Keratinocyte (primary cell): Measurements from ENCODE around the gene LFNG. TPM values are rescaled to one million over a fixed set of nuclear protein-coding genes. Genes with fewer than 3 reads are reported as not detected.

Source experiments
- DNase-seq: peaks from one replicate; pipeline ENCODE4 v3.0.0-alpha.2; 2011; ENCODE audit warnings: low read depth, missing footprints, low spot score
- FAIRE-seq: peaks from 2 replicates; lab custom pipeline; 2011; peaks lifted over from hg19 to GRCh38; lab: Jason Lieb, UNC
- H2AFZ ChIP-seq: 2 replicates; pipeline ENCODE4 v1.6.0; 2012; ENCODE audit warnings: low read length, control low read depth, inconsistent platforms; ENCODE audit not compliant: control insufficient read depth
- H3K27ac ChIP-seq: 2 replicates; pipeline ENCODE4 v1.5.1; 2011; ENCODE audit warnings: low read length; ENCODE audit not compliant: control insufficient read depth, insufficient read depth
- H3K27me3 ChIP-seq: 3 replicates; pipeline ENCODE4 v1.6.0; 2011; ENCODE audit warnings: low read length; ENCODE audit not compliant: control insufficient read depth, insufficient read depth; ENCODE audit errors: extremely low read depth
- H3K36me3 ChIP-seq, 2 experiments: 2 replicates in 1 of 2; 3 replicates in 1 of 2; pipeline ENCODE4 v1.5.1; 2011; ENCODE audit warnings: low read length in 2 of 2, mild to moderate bottlenecking in 1 of 2; ENCODE audit not compliant: control insufficient read depth in 2 of 2, insufficient read depth in 2 of 2; ENCODE audit errors: extremely low read depth in 1 of 2
- H3K4me1 ChIP-seq: 3 replicates; pipeline ENCODE4 v1.5.1; 2011; ENCODE audit warnings: low read length; ENCODE audit not compliant: control insufficient read depth, insufficient read depth; ENCODE audit errors: extremely low read depth
- H3K4me2 ChIP-seq: 3 replicates; pipeline ENCODE4 v1.6.0; 2011; ENCODE audit warnings: low read depth, low read length; ENCODE audit not compliant: control insufficient read depth, insufficient read depth; ENCODE audit errors: extremely low read depth
- H3K4me3 ChIP-seq, 3 experiments: fragments of 200-600 bp in 1 of 3; sonication (generic) in 1 of 3; 2 replicates in 2 of 3; 3 replicates in 1 of 3; pipeline ENCODE4 v1.5.1; 2011 to 2016; ENCODE audit warnings: low read length in 3 of 3, mild to moderate bottlenecking in 3 of 3, control low read depth in 2 of 3, inconsistent platforms in 1 of 3, low read depth in 1 of 3, mixed read lengths in 1 of 3, mixed run types in 1 of 3, moderate library complexity in 1 of 3; ENCODE audit not compliant: control insufficient read depth in 2 of 3, insufficient read depth in 2 of 3; ENCODE audit errors: extremely low read depth in 1 of 3
- H3K79me2 ChIP-seq: 2 replicates; pipeline ENCODE4 v1.6.0; 2012; ENCODE audit warnings: low read length; ENCODE audit not compliant: control insufficient read depth, insufficient read depth
- H3K9ac ChIP-seq: 3 replicates; pipeline ENCODE4 v1.6.0; 2011; ENCODE audit warnings: low read length; ENCODE audit not compliant: control insufficient read depth, insufficient read depth; ENCODE audit errors: extremely low read depth
- H3K9me1 ChIP-seq: 3 replicates; pipeline ENCODE4 v1.6.0; 2011; ENCODE audit warnings: low read length; ENCODE audit not compliant: control insufficient read depth, insufficient read depth; ENCODE audit errors: extremely low read depth
- H3K9me3 ChIP-seq: 2 replicates; pipeline ENCODE4 v1.5.1; 2012; ENCODE audit warnings: low read depth, low read length; ENCODE audit not compliant: control insufficient read depth
- H4K20me1 ChIP-seq: 3 replicates; pipeline ENCODE4 v1.6.0; 2011; ENCODE audit warnings: low read length; ENCODE audit not compliant: control insufficient read depth, insufficient read depth; ENCODE audit errors: extremely low read depth
- CTCF ChIP-seq, 3 experiments: IDR thresholded peaks in 1 of 3; conservative IDR thresholded peaks in 1 of 3; optimal IDR thresholded peaks in 1 of 3; 2 replicates in 2 of 3; 3 replicates in 1 of 3; pipeline versions ENCODE3 to v1.5.1; 2011; ENCODE audit warnings: low read length in 3 of 3, mild to moderate bottlenecking in 3 of 3, moderate library complexity in 2 of 3, control low read depth in 1 of 3, inconsistent platforms in 1 of 3; ENCODE audit not compliant: insufficient read depth in 2 of 3; ENCODE audit errors: extremely low read depth in 1 of 3
- EZH2 ChIP-seq: IDR thresholded peaks from one replicate; pipeline ENCODE4 v1.6.1; 2012; ENCODE audit warnings: inconsistent platforms, mild to moderate bottlenecking, low read length, moderate library complexity
- dilution Hi-C: fragments of 300-500 bp; cut with MboI; formaldehyde crosslinking; loops from one replicate; pipeline ENCODE4 v1.7.0; 2020; ENCODE audit warnings: low sequenced_read_pairs; ENCODE audit not compliant: extremely low pct_ligation_motif_present
- polyA plus RNA-seq, 5 experiments: library from polyadenylated mRNA; depleted of rRNA in 3 of 5; stranded (reverse) in 3 of 5; stranded (forward) in 1 of 5; unstranded in 1 of 5; fragments of >200 nt; gene quantifications; 1 replicate in 1 of 5; 2 replicates in 3 of 5; 3 replicates in 1 of 5; pipeline versions ENCODE4 v1.2.1 to v1.2.3, GENCODE V29; 2011 to 2012; ENCODE audit warnings: missing spikeins in 2 of 5, low read depth in 1 of 5, low replicate concordance in 1 of 5

LFNG gene
- polyA plus RNA-seq, 1 donor (not counting 4 experiments of a cell fraction or from before 2014, with no cell fraction given): 17.7 TPM

- Histone ChIP-seq H3K27me3 (peaks cover 27% of the 10 kb centered on the region), H3K9ac (no peak overlapping the region), H3K27ac (no peak overlapping the region), H3K9me1 (no peaks in the 10 kb centered on the region), H3K4me1 (no peaks in the 10 kb centered on the region), H4K20me1 (no peaks in the 10 kb centered on the region), H3K4me3 (no peak overlapping the region), H3K9me3 (no peaks in the 10 kb centered on the region), H3K79me2 (no peaks in the 10 kb centered on the region), H3K4me2 (no peak overlapping the region), H2AFZ (no peak overlapping the region), H3K36me3 (no peaks in the 10 kb centered on the region)
- no peak for DNase-seq
- FAIRE-seq: no peak
- TF ChIP-seq EZH2 (no peak), CTCF (optimal IDR thresholded peaks at IDR 0.05 in 1 of 3, IDR thresholded peaks at IDR 0.05 in 1 of 3, conservative IDR thresholded peaks at IDR 0.05 in 1 of 3; ENCODE audit: extremely low read depth in 1 of 3, insufficient read depth in 2 of 3, low read length in 3 of 3) (no peak)
- dilution Hi-C loops: no loop called here
Observed at GRCh38 chr7:2499181-2499580, 20.4 kb upstream of the LFNG start.

- H4K20me1 ChIP-seq: no peaks in the 10 kb centered on the region
- H3K36me3 ChIP-seq: no peaks in the 10 kb centered on the region
- TF ChIP-seq EZH2 (no peak), CTCF (optimal IDR thresholded peaks at IDR 0.05 in 1 of 3, IDR thresholded peaks at IDR 0.05 in 1 of 3, conservative IDR thresholded peaks at IDR 0.05 in 1 of 3; ENCODE audit: extremely low read depth in 1 of 3, insufficient read depth in 2 of 3, low read length in 3 of 3) (no peak)
- no peak overlapping the region for H3K4me2 ChIP-seq
- no peaks in the 10 kb centered on the region for H3K9me3 ChIP-seq
- no peak overlapping the region for H3K27ac ChIP-seq
- H3K9me1 ChIP-seq: no peaks in the 10 kb centered on the region
- peaks cover 27% of the 10 kb centered on the region for H3K27me3 ChIP-seq
- no peaks in the 10 kb centered on the region for H3K4me1 ChIP-seq
- no peak for DNase-seq
- H2AFZ ChIP-seq: no peak overlapping the region
- H3K9ac ChIP-seq: no peak overlapping the region
- H3K4me3 ChIP-seq: no peak overlapping the region
- no peak for FAIRE-seq
- H3K79me2 ChIP-seq: no peaks in the 10 kb centered on the region
- dilution Hi-C loops: no loop called here
Observed at GRCh38 chr7:2499719-2500430, 19.7 kb upstream of the LFNG start.
